ENCODE results near the gene XRCC5.

DNA sequence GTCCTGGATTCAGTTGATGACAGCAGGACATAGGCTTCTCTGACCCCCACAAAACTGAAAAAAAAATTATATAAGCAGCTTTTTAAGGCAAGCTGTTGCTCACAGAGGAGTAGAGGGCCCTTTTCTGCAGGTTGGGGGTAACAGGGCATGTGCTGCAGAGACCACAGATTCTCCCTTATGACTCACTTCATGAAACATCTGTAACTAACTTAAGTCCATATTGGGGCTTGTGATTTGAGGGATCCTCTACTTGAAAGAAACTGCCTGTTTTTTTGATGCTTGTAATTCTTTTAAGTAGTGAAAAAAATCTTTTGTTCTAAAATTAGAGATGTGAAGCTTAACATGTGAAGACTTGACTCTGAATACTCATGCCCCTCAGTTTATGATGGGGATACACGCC, 33.4 kb downstream of the XRCC5 start:
- TF ChIP-seq, protein P1, sequence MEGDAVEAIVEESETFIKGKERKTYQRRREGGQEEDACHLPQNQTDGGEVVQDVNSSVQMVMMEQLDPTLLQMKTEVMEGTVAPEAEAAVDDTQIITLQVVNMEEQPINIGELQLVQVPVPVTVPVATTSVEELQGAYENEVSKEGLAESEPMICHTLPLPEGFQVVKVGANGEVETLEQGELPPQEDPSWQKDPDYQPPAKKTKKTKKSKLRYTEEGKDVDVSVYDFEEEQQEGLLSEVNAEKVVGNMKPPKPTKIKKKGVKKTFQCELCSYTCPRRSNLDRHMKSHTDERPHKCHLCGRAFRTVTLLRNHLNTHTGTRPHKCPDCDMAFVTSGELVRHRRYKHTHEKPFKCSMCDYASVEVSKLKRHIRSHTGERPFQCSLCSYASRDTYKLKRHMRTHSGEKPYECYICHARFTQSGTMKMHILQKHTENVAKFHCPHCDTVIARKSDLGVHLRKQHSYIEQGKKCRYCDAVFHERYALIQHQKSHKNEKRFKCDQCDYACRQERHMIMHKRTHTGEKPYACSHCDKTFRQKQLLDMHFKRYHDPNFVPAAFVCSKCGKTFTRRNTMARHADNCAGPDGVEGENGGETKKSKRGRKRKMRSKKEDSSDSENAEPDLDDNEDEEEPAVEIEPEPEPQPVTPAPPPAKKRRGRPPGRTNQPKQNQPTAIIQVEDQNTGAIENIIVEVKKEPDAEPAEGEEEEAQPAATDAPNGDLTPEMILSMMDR (IDR thresholded peaks at IDR 0.05) = no peak
- TF ChIP-seq POLR2A (IDR thresholded peaks at IDR 0.05) = no peak
